ENCODE results near the gene PANK4. TPM values are rescaled to one million over a fixed set of nuclear protein-coding genes. Genes with fewer than 3 reads are reported as not detected.

Gene PANK4
- polyA plus RNA-seq, 1 donor (not counting 4 experiments of a cell fraction or from before 2014, with no cell fraction given), result 14.5 TPM

DNA sequence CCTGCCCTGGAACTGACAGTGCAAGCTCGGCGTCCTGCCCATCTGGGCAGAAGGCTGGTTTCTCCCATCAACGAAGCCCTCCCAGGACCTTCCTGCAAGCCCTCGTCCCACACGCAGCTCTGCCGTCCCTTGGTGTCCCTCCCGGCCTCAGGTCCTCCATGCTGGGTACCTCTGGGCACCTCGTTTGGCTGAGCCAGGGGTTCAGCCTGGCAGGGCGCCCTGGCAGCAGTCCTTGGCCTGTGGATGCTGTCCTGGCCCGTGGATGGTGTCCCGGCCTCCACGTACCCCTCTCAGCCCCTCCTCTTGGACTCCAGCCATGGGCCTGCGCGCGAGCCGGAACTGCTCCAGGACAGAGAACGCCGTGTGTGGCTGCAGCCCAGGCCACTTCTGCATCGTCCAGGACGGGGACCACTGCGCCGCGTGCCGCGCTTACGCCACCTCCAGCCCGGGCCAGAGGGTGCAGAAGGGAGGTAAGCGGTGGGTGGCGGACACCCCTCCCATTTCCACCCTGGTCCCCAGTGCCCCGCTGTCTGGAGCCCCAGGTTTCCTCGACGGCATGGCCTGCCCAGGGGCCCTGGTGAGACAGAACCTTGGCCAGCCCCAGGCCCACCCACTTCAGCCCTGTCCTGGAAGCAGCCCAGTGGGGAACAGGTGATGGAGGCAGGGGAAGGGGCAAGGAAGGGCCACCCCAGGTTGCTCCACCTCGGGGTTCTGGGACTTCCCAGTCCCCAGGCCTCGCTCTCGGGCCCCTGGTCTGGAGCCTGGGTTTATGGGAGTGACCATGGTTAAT is 33.3 kb upstream of the PANK4 start:
- no peak overlapping the region for H3K4me2 ChIP-seq (ENCODE audit: control insufficient read depth, extremely low read depth, insufficient read depth, low read depth, low read length)
- DNase-seq (ENCODE audit: low read depth, low spot score), result no peak
- no peaks in the 10 kb centered on the region for H3K79me2 ChIP-seq (ENCODE audit: control insufficient read depth, insufficient read depth, low read length)
- peaks cover 5% of the 10 kb centered on the region for H3K27me3 ChIP-seq (ENCODE audit: control insufficient read depth, extremely low read depth, insufficient read depth, low read length)
- dilution Hi-C loops (cut with MboI; ENCODE audit: extremely low pct_ligation_motif_present, low sequenced_read_pairs), result no loop called here
- H3K9me3 ChIP-seq (ENCODE audit: control insufficient read depth, low read depth, low read length), result no peaks in the 10 kb centered on the region
- no peak for FAIRE-seq
- H3K9me1 ChIP-seq (ENCODE audit: control insufficient read depth, extremely low read depth, insufficient read depth, low read length), result no peaks in the 10 kb centered on the region
- no peak overlapping the region for H3K9ac ChIP-seq (ENCODE audit: control insufficient read depth, extremely low read depth, insufficient read depth, low read length)
- H2AFZ ChIP-seq (ENCODE audit: control insufficient read depth, low read length), result no peak overlapping the region
- H3K27ac ChIP-seq (ENCODE audit: control insufficient read depth, insufficient read depth, low read length), result no peak overlapping the region
- H3K36me3 ChIP-seq (ENCODE audit: control insufficient read depth in 2 of 2, extremely low read depth in 1 of 2, insufficient read depth in 2 of 2, low read length in 2 of 2), result no peaks in the 10 kb centered on the region
- no peaks in the 10 kb centered on the region for H4K20me1 ChIP-seq (ENCODE audit: control insufficient read depth, extremely low read depth, insufficient read depth, low read length)
- H3K4me3 ChIP-seq (ENCODE audit: control insufficient read depth in 2 of 3, extremely low read depth in 1 of 3, insufficient read depth in 2 of 3, low read depth in 1 of 3, low read length in 3 of 3), result no peak overlapping the region
- peaks cover 11% of the 10 kb centered on the region for H3K4me1 ChIP-seq (ENCODE audit: control insufficient read depth, extremely low read depth, insufficient read depth, low read length)
- no peak for TF ChIP-seq EZH2 (IDR thresholded peaks at IDR 0.05; ENCODE audit: low read length)
- TF ChIP-seq, protein P1, sequence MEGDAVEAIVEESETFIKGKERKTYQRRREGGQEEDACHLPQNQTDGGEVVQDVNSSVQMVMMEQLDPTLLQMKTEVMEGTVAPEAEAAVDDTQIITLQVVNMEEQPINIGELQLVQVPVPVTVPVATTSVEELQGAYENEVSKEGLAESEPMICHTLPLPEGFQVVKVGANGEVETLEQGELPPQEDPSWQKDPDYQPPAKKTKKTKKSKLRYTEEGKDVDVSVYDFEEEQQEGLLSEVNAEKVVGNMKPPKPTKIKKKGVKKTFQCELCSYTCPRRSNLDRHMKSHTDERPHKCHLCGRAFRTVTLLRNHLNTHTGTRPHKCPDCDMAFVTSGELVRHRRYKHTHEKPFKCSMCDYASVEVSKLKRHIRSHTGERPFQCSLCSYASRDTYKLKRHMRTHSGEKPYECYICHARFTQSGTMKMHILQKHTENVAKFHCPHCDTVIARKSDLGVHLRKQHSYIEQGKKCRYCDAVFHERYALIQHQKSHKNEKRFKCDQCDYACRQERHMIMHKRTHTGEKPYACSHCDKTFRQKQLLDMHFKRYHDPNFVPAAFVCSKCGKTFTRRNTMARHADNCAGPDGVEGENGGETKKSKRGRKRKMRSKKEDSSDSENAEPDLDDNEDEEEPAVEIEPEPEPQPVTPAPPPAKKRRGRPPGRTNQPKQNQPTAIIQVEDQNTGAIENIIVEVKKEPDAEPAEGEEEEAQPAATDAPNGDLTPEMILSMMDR (optimal IDR thresholded peaks at IDR 0.05 in 1 of 3, IDR thresholded peaks at IDR 0.05 in 1 of 3, conservative IDR thresholded peaks at IDR 0.05 in 1 of 3; ENCODE audit: extremely low read depth in 1 of 3, insufficient read depth in 2 of 3, low read length in 3 of 3), result no peak

- Histone ChIP-seq H3K79me2 (ENCODE audit: control insufficient read depth, insufficient read depth, low read length) (no peaks in the 10 kb centered on the region), H3K27me3 (ENCODE audit: control insufficient read depth, extremely low read depth, insufficient read depth, low read length) (peaks cover 2% of the 10 kb centered on the region), H3K9me1 (ENCODE audit: control insufficient read depth, extremely low read depth, insufficient read depth, low read length) (no peaks in the 10 kb centered on the region), H2AFZ (ENCODE audit: control insufficient read depth, low read length) (no peak overlapping the region), H3K36me3 (ENCODE audit: control insufficient read depth in 2 of 2, extremely low read depth in 1 of 2, insufficient read depth in 2 of 2, low read length in 2 of 2) (no peaks in the 10 kb centered on the region), H3K4me2 (ENCODE audit: control insufficient read depth, extremely low read depth, insufficient read depth, low read depth, low read length) (no peak overlapping the region), H3K4me1 (ENCODE audit: control insufficient read depth, extremely low read depth, insufficient read depth, low read length) (peaks cover 11% of the 10 kb centered on the region), H3K4me3 (ENCODE audit: control insufficient read depth in 2 of 3, extremely low read depth in 1 of 3, insufficient read depth in 2 of 3, low read depth in 1 of 3, low read length in 3 of 3) (no peak overlapping the region), H4K20me1 (ENCODE audit: control insufficient read depth, extremely low read depth, insufficient read depth, low read length) (no peaks in the 10 kb centered on the region), H3K9ac (ENCODE audit: control insufficient read depth, extremely low read depth, insufficient read depth, low read length) (no peak overlapping the region), H3K9me3 (ENCODE audit: control insufficient read depth, low read depth, low read length) (no peaks in the 10 kb centered on the region), H3K27ac (ENCODE audit: control insufficient read depth, insufficient read depth, low read length) (no peak overlapping the region)
- dilution Hi-C loops (cut with MboI; ENCODE audit: extremely low pct_ligation_motif_present, low sequenced_read_pairs), result no loop called here
- no peak for TF ChIP-seq EZH2 (IDR thresholded peaks at IDR 0.05; ENCODE audit: low read length)
- TF ChIP-seq, protein P1 (optimal IDR thresholded peaks at IDR 0.05 in 1 of 3, IDR thresholded peaks at IDR 0.05 in 1 of 3, conservative IDR thresholded peaks at IDR 0.05 in 1 of 3; ENCODE audit: extremely low read depth in 1 of 3, insufficient read depth in 2 of 3, low read length in 3 of 3), result no peak
- DNase-seq (ENCODE audit: low read depth, low spot score), result no peak
- FAIRE-seq, result no peak
Measured at GRCh38 chr1:2558861-2559260, 32.5 kb upstream of the PANK4 start.

All from keratinocyte (primary cell).